Astrocyte of the cerebellum (primary cell): ENCODE measurements around the gene ADAMTS2.
"Not testable (repeated sequence)": the region's sequence is repeated elsewhere in the genome, so short reads cannot be mapped to it uniquely, and the experiment has no call there.

ENCODE experiments used
- DNase-seq: peaks from one replicate; pipeline ENCODE4 v3.0.0-alpha.2; 2011; ENCODE audit warnings: low read depth
- H3K4me3 ChIP-seq: 2 replicates; pipeline ENCODE4 v1.5.1; 2011; ENCODE audit warnings: mild to moderate bottlenecking, low read depth, low read length, moderate library complexity
- in situ Hi-C: cut with HindIII; loops from 2 replicates; pipeline ENCODE4 v1.10.0; 2017; ENCODE audit warnings: low sequenced_read_pairs
- TF ChIP-seq, protein P1 (sequence below): IDR thresholded peaks from 2 replicates; pipeline ENCODE4 v1.5.1; 2012; ENCODE audit warnings: low read length, low read depth, moderate library complexity, mild to moderate bottlenecking; ENCODE audit errors: missing control alignments

The ADAMTS2 gene

GRCh38 chr5:179220716-179221115 lies 124.5 kb downstream of the ADAMTS2 start:
- TF ChIP-seq, protein P1, sequence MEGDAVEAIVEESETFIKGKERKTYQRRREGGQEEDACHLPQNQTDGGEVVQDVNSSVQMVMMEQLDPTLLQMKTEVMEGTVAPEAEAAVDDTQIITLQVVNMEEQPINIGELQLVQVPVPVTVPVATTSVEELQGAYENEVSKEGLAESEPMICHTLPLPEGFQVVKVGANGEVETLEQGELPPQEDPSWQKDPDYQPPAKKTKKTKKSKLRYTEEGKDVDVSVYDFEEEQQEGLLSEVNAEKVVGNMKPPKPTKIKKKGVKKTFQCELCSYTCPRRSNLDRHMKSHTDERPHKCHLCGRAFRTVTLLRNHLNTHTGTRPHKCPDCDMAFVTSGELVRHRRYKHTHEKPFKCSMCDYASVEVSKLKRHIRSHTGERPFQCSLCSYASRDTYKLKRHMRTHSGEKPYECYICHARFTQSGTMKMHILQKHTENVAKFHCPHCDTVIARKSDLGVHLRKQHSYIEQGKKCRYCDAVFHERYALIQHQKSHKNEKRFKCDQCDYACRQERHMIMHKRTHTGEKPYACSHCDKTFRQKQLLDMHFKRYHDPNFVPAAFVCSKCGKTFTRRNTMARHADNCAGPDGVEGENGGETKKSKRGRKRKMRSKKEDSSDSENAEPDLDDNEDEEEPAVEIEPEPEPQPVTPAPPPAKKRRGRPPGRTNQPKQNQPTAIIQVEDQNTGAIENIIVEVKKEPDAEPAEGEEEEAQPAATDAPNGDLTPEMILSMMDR, result no peak

DNA sequence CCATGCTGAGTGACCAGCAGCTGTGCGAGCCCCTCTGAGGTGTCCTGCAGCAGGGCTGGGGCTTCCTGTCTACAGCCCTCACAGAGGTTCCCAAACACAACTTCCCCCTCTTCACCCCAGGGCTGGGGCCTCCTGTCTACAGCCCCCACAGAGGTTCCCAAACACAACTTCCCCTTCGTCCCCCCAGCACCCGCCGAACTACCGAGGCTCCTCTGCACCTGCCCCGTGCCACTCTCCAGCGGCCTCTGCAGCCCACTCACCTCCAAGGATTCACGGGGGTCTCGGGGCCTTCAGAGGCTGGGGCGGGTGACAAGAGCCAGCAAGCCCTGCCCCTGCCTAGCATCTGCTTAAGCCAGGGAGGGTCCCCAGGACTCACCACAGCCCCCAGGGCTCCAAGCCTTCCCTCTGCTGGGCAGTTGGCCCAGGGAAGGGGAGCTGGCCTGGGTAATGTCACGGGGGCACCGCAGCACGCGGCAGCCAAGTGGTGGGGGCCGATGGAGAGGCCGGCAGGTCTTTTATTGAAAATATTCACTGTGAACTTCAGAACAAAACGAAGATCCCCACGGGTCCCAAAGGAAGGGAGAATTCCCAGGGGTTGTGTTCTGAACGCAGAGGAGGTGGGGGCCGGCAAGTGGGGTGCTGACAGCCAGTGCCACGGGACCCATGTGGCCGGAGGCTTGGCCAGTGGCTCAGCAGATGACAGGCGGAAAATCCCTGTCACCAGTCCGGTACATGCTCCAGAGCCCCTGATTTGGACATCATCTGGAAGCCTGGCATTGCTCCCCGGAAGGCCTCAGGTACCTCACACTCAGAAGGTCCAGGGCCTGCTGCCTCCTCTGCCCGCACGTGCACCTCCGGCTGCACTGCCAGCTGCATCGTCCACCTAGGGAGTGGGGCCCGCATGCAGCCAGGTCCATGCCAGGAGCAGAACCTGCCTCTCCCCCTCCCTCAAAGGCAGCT lies 125.3 kb downstream of the ADAMTS2 start:
- H3K4me3 ChIP-seq, result no peak overlapping the region
- in situ Hi-C loops, result no loop called here
- TF ChIP-seq, protein P1, result no peak
- no peak for DNase-seq

More at GRCh38 chr5:179220716-179221115, 124.5 kb downstream of the ADAMTS2 start:
- no peak overlapping the region for H3K4me3 ChIP-seq
- no peak for DNase-seq
- in situ Hi-C loops, result no loop called here

DNA sequence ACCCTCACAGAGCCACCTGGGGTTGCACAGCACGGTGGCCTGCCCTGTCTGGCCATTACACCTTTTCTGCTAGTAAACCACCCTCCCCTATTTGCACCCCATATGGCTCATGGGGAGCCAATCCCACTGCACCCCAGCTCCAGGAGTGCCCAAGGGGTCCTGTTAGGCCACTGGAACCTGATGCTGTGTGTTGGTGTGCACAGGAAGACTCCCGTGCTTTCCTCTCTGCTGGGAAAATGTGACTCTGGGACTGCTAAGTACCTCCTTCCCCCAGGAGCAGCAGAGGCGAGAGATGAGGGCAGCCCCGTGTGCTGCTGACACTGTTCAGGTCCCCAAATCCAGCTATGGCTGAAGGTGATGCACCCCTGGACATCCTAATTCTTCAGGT lies 126.3 kb downstream of the ADAMTS2 start:
- in situ Hi-C loops, result no loop called here
- no peak overlapping the region for H3K4me3 ChIP-seq
- TF ChIP-seq, protein P1, result no peak
- no peak for DNase-seq

GRCh38 chr5:179217956-179218942 lies 127.0 kb downstream of the ADAMTS2 start:
- TF ChIP-seq, protein P1, result no peak
- no peak for DNase-seq
- in situ Hi-C loops, result no loop called here
- H3K4me3 ChIP-seq, result no peak overlapping the region

GRCh38 chr5:179217356-179217755 lies 127.9 kb downstream of the ADAMTS2 start:
- H3K4me3 ChIP-seq, result no peak overlapping the region
- in situ Hi-C loops, result no loop called here
- no peak for DNase-seq
- TF ChIP-seq, protein P1, result no peak

GRCh38 chr5:179216381-179216780 lies 128.9 kb downstream of the ADAMTS2 start:
- in situ Hi-C loops, DNase-seq, H3K4me3 ChIP-seq: not testable (repeated sequence)

- TF ChIP-seq, protein P1, result no peak
- DNase-seq, result no peak
- no peak overlapping the region for H3K4me3 ChIP-seq
- in situ Hi-C loops, result no loop called here
These were observed 129.7 kb downstream of the ADAMTS2 start for GRCh38 chr5:179215576-179215975.
